HEK293 (cell line): ENCODE results near the gene LTBP1.

Source experiments
- CTCF ChIA-PET: fragments of 350-600 bp; formaldehyde crosslinking; extraction: SDS; loops from one replicate; lab custom pipeline; 2021; ENCODE audit warnings: antibody characterized with exemption; lab: Yijun Ruan, JAX
- POLR2A ChIA-PET: fragments of 300-600 bp; formaldehyde crosslinking; extraction: SDS; loops from one replicate; lab custom pipeline; 2020; ENCODE audit warnings: antibody characterized with exemption, inconsistent platforms; lab: Yijun Ruan, JAX
- H3K27ac ChIP-seq: fragments of 200-500 bp; sonication (Bioruptor generic); 2 replicates; pipeline ENCODE4 v1.5.1; 2014; ENCODE audit warnings: low read depth, low read length, control low read depth, inconsistent platforms; ENCODE audit errors: extremely low read depth
- H3K36me3 ChIP-seq, 2 experiments: fragments of 200-500 bp in 1 of 2; sonication (Bioruptor generic) in 1 of 2; 1 replicate in 1 of 2; 2 replicates in 1 of 2; pipeline ENCODE4 v1.5.1; 2014 to 2017; ENCODE audit warnings: inconsistent platforms in 2 of 2, low read length in 2 of 2; ENCODE audit not compliant: control insufficient read depth in 2 of 2, insufficient read depth in 1 of 2
- H3K4me1 ChIP-seq: fragments of 200-500 bp; sonication (Bioruptor generic); 2 replicates; pipeline ENCODE4 v1.5.1; 2014; ENCODE audit warnings: mild to moderate bottlenecking, low read length, inconsistent platforms; ENCODE audit not compliant: control insufficient read depth, insufficient read depth
- H3K4me3 ChIP-seq: 2 replicates; pipeline ENCODE4 v1.5.1; 2011; ENCODE audit warnings: low read depth, mild to moderate bottlenecking, control low read depth, low read length, moderate library complexity
- H3K9me3 ChIP-seq: fragments of 200-500 bp; sonication (Bioruptor generic); 2 replicates; pipeline ENCODE4 v1.5.1; 2014; ENCODE audit warnings: low read depth, low read length, inconsistent platforms; ENCODE audit not compliant: control insufficient read depth, insufficient read depth
- GLI2 ChIP-seq: fragments of 450-650 bp; formaldehyde crosslinking; IDR thresholded peaks from 2 replicates; pipeline ENCODE4; 2017; ENCODE audit warnings: missing biosample characterization, missing genetic modification characterization, low read depth, borderline replicate concordance
- GLIS1 ChIP-seq: fragments of 450-650 bp; formaldehyde crosslinking; IDR thresholded peaks from 2 replicates; pipeline ENCODE4 v1.5.1; 2016; ENCODE audit warnings: missing biosample characterization, missing genetic modification characterization
- KLF1 ChIP-seq: fragments of 450-650 bp; formaldehyde crosslinking; IDR thresholded peaks from 2 replicates; pipeline ENCODE4 v1.5.1; 2016; ENCODE audit warnings: missing biosample characterization, missing genetic modification characterization
- MEIS1 ChIP-seq: sonication (generic); formaldehyde crosslinking; IDR thresholded peaks from 2 replicates; pipeline ENCODE4 v1.8.1; 2022; ENCODE audit warnings: missing genetic modification reagents, mild to moderate bottlenecking, borderline replicate concordance
- PATZ1 ChIP-seq: fragments of 450-650 bp; formaldehyde crosslinking; IDR thresholded peaks from 2 replicates; pipeline ENCODE4 v1.5.1; 2016; ENCODE audit warnings: missing biosample characterization, missing genetic modification characterization
- REST ChIP-seq: fragments of 450-650 bp; formaldehyde crosslinking; IDR thresholded peaks from 2 replicates; pipeline ENCODE4 v1.5.1; 2016; ENCODE audit warnings: missing biosample characterization, missing genetic modification characterization
- SP7 ChIP-seq: fragments of 450-650 bp; formaldehyde crosslinking; IDR thresholded peaks from 2 replicates; pipeline ENCODE4 v1.5.1; 2016; ENCODE audit warnings: missing biosample characterization, missing genetic modification characterization
- YY1 ChIP-seq: fragments of 450-650 bp; formaldehyde crosslinking; IDR thresholded peaks from 2 replicates; pipeline ENCODE4 v1.5.1; 2018; ENCODE audit warnings: missing biosample characterization, missing genetic modification characterization
- ZNF10 ChIP-seq: fragments of 450-650 bp; formaldehyde crosslinking; IDR thresholded peaks from 2 replicates; pipeline ENCODE4 v1.5.1; 2017; ENCODE audit warnings: missing biosample characterization, missing genetic modification characterization
- ZNF148 ChIP-seq: fragments of 450-650 bp; formaldehyde crosslinking; IDR thresholded peaks from 2 replicates; pipeline ENCODE4 v1.5.0; 2017; ENCODE audit warnings: missing biosample characterization, missing genetic modification characterization, borderline replicate concordance
- ZNF18 ChIP-seq: fragments of 450-650 bp; formaldehyde crosslinking; IDR thresholded peaks from 2 replicates; pipeline ENCODE4 v1.5.1; 2016; ENCODE audit warnings: missing biosample characterization, missing genetic modification characterization
- ZNF202 ChIP-seq: fragments of 450-650 bp; formaldehyde crosslinking; IDR thresholded peaks from 2 replicates; pipeline ENCODE4 v1.5.1; 2016; ENCODE audit warnings: missing biosample characterization, missing genetic modification characterization, borderline replicate concordance
- ZNF48 ChIP-seq: fragments of 450-650 bp; formaldehyde crosslinking; IDR thresholded peaks from 2 replicates; pipeline ENCODE4 v1.5.1; 2016; ENCODE audit warnings: missing biosample characterization, missing genetic modification characterization
- ZNF561 ChIP-seq: fragments of 450-650 bp; IDR thresholded peaks from 2 replicates; pipeline ENCODE4 v1.5.1; 2018; ENCODE audit warnings: missing biosample characterization, missing genetic modification characterization, borderline replicate concordance
- ZNF610 ChIP-seq: fragments of 450-650 bp; formaldehyde crosslinking; IDR thresholded peaks from 2 replicates; pipeline ENCODE4 v1.5.1; 2016; ENCODE audit warnings: missing biosample characterization, missing genetic modification characterization, borderline replicate concordance
- ZNF624 ChIP-seq: fragments of 450-650 bp; formaldehyde crosslinking; IDR thresholded peaks from 2 replicates; pipeline ENCODE4 v1.5.1; 2017; ENCODE audit warnings: missing biosample characterization, missing genetic modification characterization
- ZNF639 ChIP-seq: fragments of 450-650 bp; formaldehyde crosslinking; IDR thresholded peaks from 2 replicates; pipeline ENCODE4 v1.5.1; 2016; ENCODE audit warnings: missing biosample characterization, missing genetic modification characterization
- ZNF670 ChIP-seq: fragments of 450-650 bp; formaldehyde crosslinking; IDR thresholded peaks from 2 replicates; pipeline ENCODE4 v1.5.1; 2016; ENCODE audit warnings: missing biosample characterization, missing genetic modification characterization, low read depth
- ZNF747 ChIP-seq: fragments of 450-650 bp; formaldehyde crosslinking; IDR thresholded peaks from 2 replicates; pipeline ENCODE4 v1.5.1; 2016; ENCODE audit warnings: missing biosample characterization, missing genetic modification characterization

LTBP1 gene

GRCh38 chr2:33258387-33258786 is 311.6 kb downstream of the LTBP1 start (continued):
- TF ChIP-seq YY1 (tag by site-specific recombination) (no peak), MEIS1 (no peak)
- TF ChIP-seq, all 188 proteins: peak for 0

- CTCF ChIA-PET, result interaction anchor here (1.1 kb wide), 1 partner anchor 9 kb away, joined by 3 read pairs; no protein-coding TSS in a partner anchor
- Histone ChIP-seq H3K4me3 (no peak overlapping the region), H3K9me3 (no peaks in the 10 kb centered on the region), H3K4me1 (no peaks in the 10 kb centered on the region), H3K36me3 (peaks cover 0 to 14% of the 10 kb centered on the region in 2 experiments; a peak in 2 of 3 replicates), H3K27ac (no peak overlapping the region)
- TF ChIP-seq PATZ1 (no peak), KLF1 (tag by site-specific recombination) (no peak), ZNF18 (tag by site-specific recombination) (no peak), ZNF639 (no peak), ZNF747 (tag by site-specific recombination) (no peak), ZNF670 (tag by site-specific recombination) (no peak), ZNF624 (tag by site-specific recombination) (no peak), ZNF202 (tag by site-specific recombination) (no peak), REST (tag by site-specific recombination) (no peak), GLI2 (tag by site-specific recombination) (no peak)
- POLR2A ChIA-PET, result no interaction called here
These were observed 315.3 kb downstream of the LTBP1 start for GRCh38 chr2:33262097-33262496.

- no peak for TF ChIP-seq GLIS1 (tag by site-specific recombination)
- no peak for TF ChIP-seq ZNF610 (tag by site-specific recombination)
- no peak for TF ChIP-seq ZNF10 (tag by site-specific recombination)
- no peak for TF ChIP-seq ZNF747 (tag by site-specific recombination)
- TF ChIP-seq SP7 (tag by site-specific recombination), result no peak
- no peak for TF ChIP-seq ZNF48 (tag by site-specific recombination)
- no peak for TF ChIP-seq ZNF561 (tag by site-specific recombination)
- TF ChIP-seq ZNF639, result no peak
- TF ChIP-seq ZNF148 (tag by site-specific recombination), result no peak
- Histone ChIP-seq H3K36me3 (peaks cover 0 to 14% of the 10 kb centered on the region in 2 experiments; a peak in 2 of 3 replicates), H3K4me3 (no peak overlapping the region), H3K4me1 (no peaks in the 10 kb centered on the region), H3K9me3 (no peaks in the 10 kb centered on the region), H3K27ac (no peak overlapping the region)
- CTCF ChIA-PET, result interaction anchor here (0.7 to 1.1 kb wide), 2 partner anchors 78 to 319 kb away, joined by 3 read pairs; no protein-coding TSS in a partner anchor
- POLR2A ChIA-PET, result no interaction called here
These were observed 318.0 kb downstream of the LTBP1 start for GRCh38 chr2:33264766-33265165.
